Stimulated activated CD8-positive, alpha-beta memory T cell treated with anti-CD3 and anti-CD28 coated beads, Interleukin-15, amount 100 ng/mL, for 48 hours (primary cell): ENCODE results near the gene RILPL1.

Experiments used
- DNase-seq, 2 donors: peaks; one replicate each; pipeline ENCODE4 v3.0.0-alpha.2; 2020; ENCODE audit warnings: low read depth in 2 of 2

RILPL1 gene

GRCh38 chr12:123428591-123428990 lies 104.9 kb downstream of the RILPL1 start:
- no peak for DNase-seq

- no peak for DNase-seq
Observed at GRCh38 chr12:123427036-123427769, 106.3 kb downstream of the RILPL1 start.

GRCh38 chr12:123421314-123421713 lies 112.2 kb downstream of the RILPL1 start:
- DNase-seq = no peak
